OCI-LY3 (cell line): ENCODE results near the gene FN3K.
"Not testable (repeated sequence)": the region's sequence is repeated elsewhere in the genome, so short reads cannot be mapped to it uniquely, and the experiment has no call there.

ENCODE experiments used
- EZH2phosphoT487 ChIP-seq: fragments of 200-600 bp; shearing (Covaris generic); IDR thresholded peaks from 2 replicates; pipeline ENCODE4 v1.6.1; 2018; ENCODE audit warnings: antibody characterized with exemption, mixed run types, low read depth
- TF ChIP-seq, protein P1 (sequence below): fragments of 200-600, 300-600 bp; sonication (generic); IDR thresholded peaks from 2 replicates; pipeline ENCODE4 v1.5.1; 2014; ENCODE audit warnings: antibody characterized with exemption, low read length, low read depth

DNA sequence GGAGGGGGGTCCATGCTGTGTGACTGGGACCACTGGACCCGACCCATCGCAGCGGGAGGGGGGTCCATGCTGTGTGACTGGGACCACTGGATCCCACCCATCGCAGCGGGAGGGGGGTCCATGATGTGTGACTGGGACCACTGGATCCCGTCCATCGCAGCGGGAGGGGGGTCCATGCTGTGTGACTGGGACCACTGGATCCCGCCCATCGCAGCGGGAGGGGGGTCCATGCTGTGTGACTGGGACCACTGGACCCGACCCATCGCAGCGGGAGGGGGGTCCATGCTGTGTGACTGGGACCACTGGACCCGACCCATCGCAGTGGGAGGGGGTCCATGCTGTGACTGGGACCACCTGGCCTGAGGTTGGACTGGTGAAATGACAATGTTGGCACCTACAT is 50.2 kb downstream of the FN3K start:
- TF ChIP-seq, protein P1, sequence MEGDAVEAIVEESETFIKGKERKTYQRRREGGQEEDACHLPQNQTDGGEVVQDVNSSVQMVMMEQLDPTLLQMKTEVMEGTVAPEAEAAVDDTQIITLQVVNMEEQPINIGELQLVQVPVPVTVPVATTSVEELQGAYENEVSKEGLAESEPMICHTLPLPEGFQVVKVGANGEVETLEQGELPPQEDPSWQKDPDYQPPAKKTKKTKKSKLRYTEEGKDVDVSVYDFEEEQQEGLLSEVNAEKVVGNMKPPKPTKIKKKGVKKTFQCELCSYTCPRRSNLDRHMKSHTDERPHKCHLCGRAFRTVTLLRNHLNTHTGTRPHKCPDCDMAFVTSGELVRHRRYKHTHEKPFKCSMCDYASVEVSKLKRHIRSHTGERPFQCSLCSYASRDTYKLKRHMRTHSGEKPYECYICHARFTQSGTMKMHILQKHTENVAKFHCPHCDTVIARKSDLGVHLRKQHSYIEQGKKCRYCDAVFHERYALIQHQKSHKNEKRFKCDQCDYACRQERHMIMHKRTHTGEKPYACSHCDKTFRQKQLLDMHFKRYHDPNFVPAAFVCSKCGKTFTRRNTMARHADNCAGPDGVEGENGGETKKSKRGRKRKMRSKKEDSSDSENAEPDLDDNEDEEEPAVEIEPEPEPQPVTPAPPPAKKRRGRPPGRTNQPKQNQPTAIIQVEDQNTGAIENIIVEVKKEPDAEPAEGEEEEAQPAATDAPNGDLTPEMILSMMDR, result not testable (repeated sequence)
- not testable (repeated sequence) for TF ChIP-seq EZH2phosphoT487
